Measurements from ENCODE around the gene GH2.

- TF ChIP-seq, protein P1, sequence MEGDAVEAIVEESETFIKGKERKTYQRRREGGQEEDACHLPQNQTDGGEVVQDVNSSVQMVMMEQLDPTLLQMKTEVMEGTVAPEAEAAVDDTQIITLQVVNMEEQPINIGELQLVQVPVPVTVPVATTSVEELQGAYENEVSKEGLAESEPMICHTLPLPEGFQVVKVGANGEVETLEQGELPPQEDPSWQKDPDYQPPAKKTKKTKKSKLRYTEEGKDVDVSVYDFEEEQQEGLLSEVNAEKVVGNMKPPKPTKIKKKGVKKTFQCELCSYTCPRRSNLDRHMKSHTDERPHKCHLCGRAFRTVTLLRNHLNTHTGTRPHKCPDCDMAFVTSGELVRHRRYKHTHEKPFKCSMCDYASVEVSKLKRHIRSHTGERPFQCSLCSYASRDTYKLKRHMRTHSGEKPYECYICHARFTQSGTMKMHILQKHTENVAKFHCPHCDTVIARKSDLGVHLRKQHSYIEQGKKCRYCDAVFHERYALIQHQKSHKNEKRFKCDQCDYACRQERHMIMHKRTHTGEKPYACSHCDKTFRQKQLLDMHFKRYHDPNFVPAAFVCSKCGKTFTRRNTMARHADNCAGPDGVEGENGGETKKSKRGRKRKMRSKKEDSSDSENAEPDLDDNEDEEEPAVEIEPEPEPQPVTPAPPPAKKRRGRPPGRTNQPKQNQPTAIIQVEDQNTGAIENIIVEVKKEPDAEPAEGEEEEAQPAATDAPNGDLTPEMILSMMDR (conservative IDR thresholded peaks at IDR 0.05; ENCODE audit: low read length) = no peak
- TF ChIP-seq EZH2phosphoT487 (IDR thresholded peaks at IDR 0.05; ENCODE audit: borderline replicate concordance) = no peak
Observed at GRCh38 chr17:63842540-63843386, 39.0 kb downstream of the GH2 start, which contains the start of gene SMARCD2.
